ENCODE measurements around the gene ARL4A. TPM values are rescaled to one million over a fixed set of nuclear protein-coding genes. Genes with fewer than 3 reads are reported as not detected.

The ARL4A gene
- total RNA-seq, 1 donor from 2014 or later = 44.8 TPM

DNA sequence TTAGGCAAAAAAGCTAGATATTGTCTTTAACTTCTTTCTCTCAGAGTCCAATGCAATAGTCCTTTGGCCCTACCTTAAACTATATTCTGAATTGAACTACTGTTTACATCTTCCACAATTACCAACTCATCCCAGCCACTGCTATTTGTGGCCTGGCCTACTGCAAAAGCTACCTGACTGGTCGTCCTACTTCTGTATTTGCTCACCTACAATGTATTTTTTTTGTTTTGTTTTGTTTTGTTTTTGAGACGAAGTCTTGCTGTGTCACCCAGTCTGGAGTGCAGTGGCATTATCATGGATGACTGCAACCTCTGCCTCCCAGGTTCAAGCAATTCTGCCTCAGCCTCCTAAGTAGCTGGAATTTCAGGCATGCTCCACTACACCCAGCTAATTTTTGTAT lies 51.2 kb downstream of the ARL4A start:
- no peaks in the 10 kb centered on the region for H3K4me1 ChIP-seq
- DNase-seq (no peak), ATAC-seq (no peak)
- H3K27ac ChIP-seq = no peak overlapping the region
- TF ChIP-seq, protein P1, sequence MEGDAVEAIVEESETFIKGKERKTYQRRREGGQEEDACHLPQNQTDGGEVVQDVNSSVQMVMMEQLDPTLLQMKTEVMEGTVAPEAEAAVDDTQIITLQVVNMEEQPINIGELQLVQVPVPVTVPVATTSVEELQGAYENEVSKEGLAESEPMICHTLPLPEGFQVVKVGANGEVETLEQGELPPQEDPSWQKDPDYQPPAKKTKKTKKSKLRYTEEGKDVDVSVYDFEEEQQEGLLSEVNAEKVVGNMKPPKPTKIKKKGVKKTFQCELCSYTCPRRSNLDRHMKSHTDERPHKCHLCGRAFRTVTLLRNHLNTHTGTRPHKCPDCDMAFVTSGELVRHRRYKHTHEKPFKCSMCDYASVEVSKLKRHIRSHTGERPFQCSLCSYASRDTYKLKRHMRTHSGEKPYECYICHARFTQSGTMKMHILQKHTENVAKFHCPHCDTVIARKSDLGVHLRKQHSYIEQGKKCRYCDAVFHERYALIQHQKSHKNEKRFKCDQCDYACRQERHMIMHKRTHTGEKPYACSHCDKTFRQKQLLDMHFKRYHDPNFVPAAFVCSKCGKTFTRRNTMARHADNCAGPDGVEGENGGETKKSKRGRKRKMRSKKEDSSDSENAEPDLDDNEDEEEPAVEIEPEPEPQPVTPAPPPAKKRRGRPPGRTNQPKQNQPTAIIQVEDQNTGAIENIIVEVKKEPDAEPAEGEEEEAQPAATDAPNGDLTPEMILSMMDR (IDR thresholded peaks at IDR 0.05) = no peak
- intact Hi-C loops (cut with DNase I) = no loop called here
- H3K27me3 ChIP-seq (ENCODE audit: low read depth) = no peaks in the 10 kb centered on the region
- H3K9me3 ChIP-seq = no peaks in the 10 kb centered on the region
- no peak overlapping the region for H3K4me3 ChIP-seq
- no peaks in the 10 kb centered on the region for H3K36me3 ChIP-seq

Other genes starting within 250 kb of the ARL4A start
- 21.1 TPM for gene SCIN, start 116.9 kb upstream of the ARL4A start, total RNA-seq

Measured in lower lobe of right lung (tissue), 2 donors.